ENCODE measurements around the gene NFKB2. TPM values are rescaled to one million over a fixed set of nuclear protein-coding genes. Genes with fewer than 3 reads are reported as not detected.

The NFKB2 gene
- total and polyA plus RNA-seq, 2 of the 4 experiments (the other 2 are of a cell fraction), result 16.1 to 32.3 TPM

DNA sequence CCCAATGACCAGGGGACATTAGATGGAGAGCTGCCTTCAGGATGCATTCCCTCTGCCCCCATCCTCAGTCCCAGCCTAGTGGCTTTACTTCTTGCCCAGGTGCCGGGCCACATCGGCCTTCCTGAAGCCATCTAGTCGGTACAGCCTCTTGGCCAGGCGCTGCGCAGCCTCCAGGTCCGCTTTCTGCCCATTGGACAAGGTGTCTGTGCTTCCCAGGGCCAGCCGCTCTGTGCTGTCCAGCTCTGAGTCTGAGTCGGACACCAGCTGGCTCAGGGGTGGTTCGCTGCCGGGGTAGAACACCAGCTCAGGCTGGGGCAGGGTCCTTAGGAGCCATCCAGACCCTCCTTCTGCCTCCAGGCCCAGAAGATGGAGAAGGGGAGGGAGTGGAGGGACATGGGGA is 16.8 kb downstream of the NFKB2 start:
- in situ Hi-C loops (cut with MboI; ENCODE audit: low sequenced_read_pairs), result no loop called here

More for the DNA sequence above, 16.8 kb downstream of the NFKB2 start:
- 88% methylated on average over 8 of the region's 10 CpGs; no CpG with 5 or more reads in 1 of the 2 experiments for WGBS, 2 experiments (ENCODE audit: extremely low coverage in 2 of 2, insufficient read length in 1 of 2)
- Histone ChIP-seq H2BK15ac (ENCODE audit: low read depth, low read length) (no peak overlapping the region), H3K4ac (ENCODE audit: low read depth, low read length) (no peak overlapping the region), H3K9me3 (ENCODE audit: control insufficient read depth, insufficient read depth, low read length) (no peaks in the 10 kb centered on the region), H3K18ac (ENCODE audit: low read depth, low read length) (no peak overlapping the region), H2BK20ac (ENCODE audit: low read depth, low read length) (no peak overlapping the region), H3K56ac (ENCODE audit: extremely low read depth, insufficient read depth, low read length) (no peak overlapping the region), H3K27me3 (ENCODE audit: control insufficient read depth, insufficient read depth, low read length) (peaks cover 69% of the 10 kb centered on the region), H2BK120ac (ENCODE audit: low read depth, low read length) (no peak overlapping the region), H4K5ac (ENCODE audit: low read depth, low read length) (no peak overlapping the region), H2AK9ac (replicated peaks; ENCODE audit: low read depth, low read length, poor library complexity) (no peak overlapping the region), H3K4me3 (ENCODE audit: insufficient read depth, low read depth, low read length) (no peak overlapping the region), H4K91ac (ENCODE audit: insufficient read depth, low read depth, low read length) (no peak overlapping the region), H2AK5ac (ENCODE audit: low read depth, low read length) (no peak overlapping the region), H3K9me1 (ENCODE audit: insufficient read depth, low read length) (peaks cover 11% of the 10 kb centered on the region; the same call in 1 of the 2 replicates), H3K23ac (ENCODE audit: low read depth, low read length) (no peak overlapping the region), H4K8ac (ENCODE audit: low read depth in 2 of 2, low read length in 2 of 2) (no peak overlapping the region), H3K4me1 (ENCODE audit: control insufficient read depth, insufficient read depth, low read length) (peaks cover 8% of the 10 kb centered on the region; the same call in 1 of the 2 replicates), H3K4me2 (ENCODE audit: low read depth, low read length) (no peak overlapping the region), H4K20me1 (ENCODE audit: insufficient read depth, low read length) (no peaks in the 10 kb centered on the region), H3K14ac (replicated peaks; ENCODE audit: low read depth, low read length) (no peak overlapping the region), H3K79me1 (ENCODE audit: low read depth in 1 of 2, low read length in 2 of 2) (peaks cover 0 to 4% of the 10 kb centered on the region in 2 experiments; a peak in 1 of 4 replicates), H3K9ac (ENCODE audit: low read depth, low read length) (no peak overlapping the region), H2AFZ (replicated peaks; ENCODE audit: low read length, poor library complexity) (no peak overlapping the region), H3K36me3 (ENCODE audit: control insufficient read depth, insufficient read depth, low read length) (no peaks in the 10 kb centered on the region), H3K27ac (ENCODE audit: insufficient read depth, low read length) (no peak overlapping the region), H2BK5ac (ENCODE audit: low read depth, low read length, poor library complexity, severe bottlenecking) (no peak overlapping the region)
- dilution Hi-C loops (cut with HindIII; ENCODE audit: low sequenced_read_pairs, unreplicated experiment) (no loop called here), intact Hi-C loops (cut with micrococcal nuclease) (no loop called here)
- BruUV-seq (replicated peaks), result no TSS peak
- POLR2A ChIA-PET (ENCODE audit: unreplicated experiment), result no interaction called here
- no peak for ATAC-seq (ENCODE audit: low read depth)
- TF ChIP-seq MAFK (IDR thresholded peaks at IDR 0.05; ENCODE audit: low read depth, low read length) (no peak), MXI1 (IDR thresholded peaks at IDR 0.05; ENCODE audit: borderline replicate concordance, low read depth, low read length) (no peak), POLR2A (IDR thresholded peaks at IDR 0.05; ENCODE audit: low read depth, low read length) (no peak), FOS (IDR thresholded peaks at IDR 0.05; ENCODE audit: low read depth, low read length) (no peak), USF2 (IDR thresholded peaks at IDR 0.05; ENCODE audit: low read depth, low read length) (no peak), SMC3 (IDR thresholded peaks at IDR 0.05; ENCODE audit: low read depth, low read length) (no peak), MAZ (IDR thresholded peaks at IDR 0.05; ENCODE audit: borderline replicate concordance, low read depth, low read length) (no peak), RFX5 (IDR thresholded peaks at IDR 0.05; ENCODE audit: low read depth, low read length) (no peak), RCOR1 (IDR thresholded peaks at IDR 0.05; ENCODE audit: insufficient replicate concordance, low read length) (no peak), CHD1 (IDR thresholded peaks at IDR 0.05; ENCODE audit: low read depth, low read length) (no peak), NFE2L2 (IDR thresholded peaks at IDR 0.05; ENCODE audit: low read depth, low read length) (no peak), RAD21 (IDR thresholded peaks at IDR 0.05; ENCODE audit: low read length) (no peak), CEBPB (IDR thresholded peaks at IDR 0.05; ENCODE audit: low read depth, low read length) (no peak), BHLHE40 (IDR thresholded peaks at IDR 0.05; ENCODE audit: low read depth, low read length) (no peak)
- TF ChIP-seq, protein P1, sequence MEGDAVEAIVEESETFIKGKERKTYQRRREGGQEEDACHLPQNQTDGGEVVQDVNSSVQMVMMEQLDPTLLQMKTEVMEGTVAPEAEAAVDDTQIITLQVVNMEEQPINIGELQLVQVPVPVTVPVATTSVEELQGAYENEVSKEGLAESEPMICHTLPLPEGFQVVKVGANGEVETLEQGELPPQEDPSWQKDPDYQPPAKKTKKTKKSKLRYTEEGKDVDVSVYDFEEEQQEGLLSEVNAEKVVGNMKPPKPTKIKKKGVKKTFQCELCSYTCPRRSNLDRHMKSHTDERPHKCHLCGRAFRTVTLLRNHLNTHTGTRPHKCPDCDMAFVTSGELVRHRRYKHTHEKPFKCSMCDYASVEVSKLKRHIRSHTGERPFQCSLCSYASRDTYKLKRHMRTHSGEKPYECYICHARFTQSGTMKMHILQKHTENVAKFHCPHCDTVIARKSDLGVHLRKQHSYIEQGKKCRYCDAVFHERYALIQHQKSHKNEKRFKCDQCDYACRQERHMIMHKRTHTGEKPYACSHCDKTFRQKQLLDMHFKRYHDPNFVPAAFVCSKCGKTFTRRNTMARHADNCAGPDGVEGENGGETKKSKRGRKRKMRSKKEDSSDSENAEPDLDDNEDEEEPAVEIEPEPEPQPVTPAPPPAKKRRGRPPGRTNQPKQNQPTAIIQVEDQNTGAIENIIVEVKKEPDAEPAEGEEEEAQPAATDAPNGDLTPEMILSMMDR (conservative IDR thresholded peaks at IDR 0.05; ENCODE audit: low read depth, low read length), result no peak
- TF ChIP-seq, protein P2, sequence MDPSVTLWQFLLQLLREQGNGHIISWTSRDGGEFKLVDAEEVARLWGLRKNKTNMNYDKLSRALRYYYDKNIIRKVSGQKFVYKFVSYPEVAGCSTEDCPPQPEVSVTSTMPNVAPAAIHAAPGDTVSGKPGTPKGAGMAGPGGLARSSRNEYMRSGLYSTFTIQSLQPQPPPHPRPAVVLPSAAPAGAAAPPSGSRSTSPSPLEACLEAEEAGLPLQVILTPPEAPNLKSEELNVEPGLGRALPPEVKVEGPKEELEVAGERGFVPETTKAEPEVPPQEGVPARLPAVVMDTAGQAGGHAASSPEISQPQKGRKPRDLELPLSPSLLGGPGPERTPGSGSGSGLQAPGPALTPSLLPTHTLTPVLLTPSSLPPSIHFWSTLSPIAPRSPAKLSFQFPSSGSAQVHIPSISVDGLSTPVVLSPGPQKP (IDR thresholded peaks at IDR 0.05; ENCODE audit: borderline replicate concordance, low read depth, low read length), result no peak
- CTCF ChIA-PET, result no interaction called here
- DNase-seq, result no peak

Measured in IMR-90 (cell line).